Keratinocyte (primary cell): ENCODE results near the gene NAGA.

Experiments used
- EZH2 ChIP-seq: IDR thresholded peaks from one replicate; pipeline ENCODE4 v1.6.1; 2012; ENCODE audit warnings: inconsistent platforms, mild to moderate bottlenecking, low read length, moderate library complexity
- TF ChIP-seq, protein P1 (sequence below), 3 experiments: IDR thresholded peaks in 1 of 3; conservative IDR thresholded peaks in 1 of 3; optimal IDR thresholded peaks in 1 of 3; 2 replicates in 2 of 3; 3 replicates in 1 of 3; pipeline versions ENCODE3 to v1.5.1; 2011; ENCODE audit warnings: low read length in 3 of 3, mild to moderate bottlenecking in 3 of 3, moderate library complexity in 2 of 3, control low read depth in 1 of 3, inconsistent platforms in 1 of 3; ENCODE audit not compliant: insufficient read depth in 2 of 3; ENCODE audit errors: extremely low read depth in 1 of 3

GRCh38 chr22:42068291-42068690 lies 2.3 kb downstream of the NAGA start:
- TF ChIP-seq, protein P1, sequence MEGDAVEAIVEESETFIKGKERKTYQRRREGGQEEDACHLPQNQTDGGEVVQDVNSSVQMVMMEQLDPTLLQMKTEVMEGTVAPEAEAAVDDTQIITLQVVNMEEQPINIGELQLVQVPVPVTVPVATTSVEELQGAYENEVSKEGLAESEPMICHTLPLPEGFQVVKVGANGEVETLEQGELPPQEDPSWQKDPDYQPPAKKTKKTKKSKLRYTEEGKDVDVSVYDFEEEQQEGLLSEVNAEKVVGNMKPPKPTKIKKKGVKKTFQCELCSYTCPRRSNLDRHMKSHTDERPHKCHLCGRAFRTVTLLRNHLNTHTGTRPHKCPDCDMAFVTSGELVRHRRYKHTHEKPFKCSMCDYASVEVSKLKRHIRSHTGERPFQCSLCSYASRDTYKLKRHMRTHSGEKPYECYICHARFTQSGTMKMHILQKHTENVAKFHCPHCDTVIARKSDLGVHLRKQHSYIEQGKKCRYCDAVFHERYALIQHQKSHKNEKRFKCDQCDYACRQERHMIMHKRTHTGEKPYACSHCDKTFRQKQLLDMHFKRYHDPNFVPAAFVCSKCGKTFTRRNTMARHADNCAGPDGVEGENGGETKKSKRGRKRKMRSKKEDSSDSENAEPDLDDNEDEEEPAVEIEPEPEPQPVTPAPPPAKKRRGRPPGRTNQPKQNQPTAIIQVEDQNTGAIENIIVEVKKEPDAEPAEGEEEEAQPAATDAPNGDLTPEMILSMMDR (optimal IDR thresholded peaks at IDR 0.05 in 1 of 3, IDR thresholded peaks at IDR 0.05 in 1 of 3, conservative IDR thresholded peaks at IDR 0.05 in 1 of 3; ENCODE audit: extremely low read depth in 1 of 3, insufficient read depth in 2 of 3, low read length in 3 of 3), result no peak
- no peak for TF ChIP-seq EZH2
